ENCODE results near the gene WNT4.

GRCh38 chr1:22071511-22071910 lies 71.4 kb downstream of the WNT4 start:
- TF ChIP-seq CTCF (IDR thresholded peaks at IDR 0.05) (no peak), POLR2A (IDR thresholded peaks at IDR 0.05) (no peak)

Data from Peyer's patch (tissue), 4 donors.